ENCODE data around the gene TUG1.
A peak's percentile ranks its signal among the peaks of the same experiment; 100 is the strongest.

Gene TUG1

GRCh38 chr22:30979932-30980331 is 10.9 kb downstream of the TUG1 start:
- peak; percentile 14 for DNase-seq (ENCODE audit: low read depth)
- no peak overlapping the region for H3K4me3 ChIP-seq (ENCODE audit: low read depth, low read length)
- no peak for TF ChIP-seq CTCF (IDR thresholded peaks at IDR 0.05; ENCODE audit: insufficient read depth, low read depth, low read length, missing control alignments)

- no peak overlapping the region for H3K4me3 ChIP-seq (ENCODE audit: low read depth, low read length)
- DNase-seq (ENCODE audit: low read depth), result no peak
- no peak for TF ChIP-seq CTCF (IDR thresholded peaks at IDR 0.05; ENCODE audit: insufficient read depth, low read depth, low read length, missing control alignments)
Measured at GRCh38 chr22:30982512-30982911, 13.4 kb downstream of the TUG1 start.

GRCh38 chr22:30984317-30984716 is 15.3 kb downstream of the TUG1 start:
- H3K4me3 ChIP-seq (ENCODE audit: low read depth, low read length), result no peak overlapping the region
- TF ChIP-seq CTCF (IDR thresholded peaks at IDR 0.05; ENCODE audit: insufficient read depth, low read depth, low read length, missing control alignments), result no peak

GRCh38 chr22:30985561-30986208 is 16.6 kb downstream of the TUG1 start:
- H3K4me3 ChIP-seq (ENCODE audit: low read depth, low read length), result no peak overlapping the region
- no peak for TF ChIP-seq CTCF (IDR thresholded peaks at IDR 0.05; ENCODE audit: insufficient read depth, low read depth, low read length, missing control alignments)
- no peak for DNase-seq (ENCODE audit: low read depth)

More at GRCh38 chr22:30984317-30984716, 15.3 kb downstream of the TUG1 start:
- DNase-seq (ENCODE audit: low read depth), result no peak

GRCh38 chr22:30989474-30989873 is 20.4 kb downstream of the TUG1 start:
- no peak overlapping the region for H3K4me3 ChIP-seq (ENCODE audit: low read depth, low read length)
- DNase-seq (ENCODE audit: low read depth), result no peak
- TF ChIP-seq CTCF (IDR thresholded peaks at IDR 0.05; ENCODE audit: insufficient read depth, low read depth, low read length, missing control alignments), result no peak

- H3K4me3 ChIP-seq (ENCODE audit: low read depth, low read length), result no peak overlapping the region
- no peak for TF ChIP-seq CTCF (IDR thresholded peaks at IDR 0.05; ENCODE audit: insufficient read depth, low read depth, low read length, missing control alignments)
- DNase-seq (ENCODE audit: low read depth), result no peak
Measured at GRCh38 chr22:30990690-30991089, 21.6 kb downstream of the TUG1 start.

GRCh38 chr22:30992565-30992964 is 23.5 kb downstream of the TUG1 start:
- TF ChIP-seq CTCF (IDR thresholded peaks at IDR 0.05; ENCODE audit: insufficient read depth, low read depth, low read length, missing control alignments), result no peak
- H3K4me3 ChIP-seq (ENCODE audit: low read depth, low read length), result no peak overlapping the region
- DNase-seq (ENCODE audit: low read depth), result no peak
